ENCODE results near the gene RAB39A. TPM values are rescaled to one million over a fixed set of nuclear protein-coding genes. Genes with fewer than 3 reads are reported as not detected.

The RAB39A gene
- total RNA-seq, 1 donor from 2014 or later: 0.72 TPM

Other genes starting within 250 kb of the RAB39A start
- gene SLN, start 216.4 kb upstream of the RAB39A start, total RNA-seq: 2,034 TPM
- 4.7 TPM for gene SLC35F2, start 69.7 kb upstream of the RAB39A start, total RNA-seq
- gene CUL5, start 80.5 kb downstream of the RAB39A start, total RNA-seq: 67.1 TPM
- gene ACAT1, start 193.1 kb downstream of the RAB39A start, total RNA-seq: 260 TPM

Measured in tongue (tissue), 1 donor.